NCI-H226 (cell line): ENCODE data around the gene INO80C.
"Not testable (repeated sequence)": the region's sequence is repeated elsewhere in the genome, so short reads cannot be mapped to it uniquely, and the experiment has no call there.

ENCODE experiments used
- DNase-seq: peaks from one replicate; pipeline ENCODE4 v3.0.0-alpha.2; 2015

INO80C gene

DNA sequence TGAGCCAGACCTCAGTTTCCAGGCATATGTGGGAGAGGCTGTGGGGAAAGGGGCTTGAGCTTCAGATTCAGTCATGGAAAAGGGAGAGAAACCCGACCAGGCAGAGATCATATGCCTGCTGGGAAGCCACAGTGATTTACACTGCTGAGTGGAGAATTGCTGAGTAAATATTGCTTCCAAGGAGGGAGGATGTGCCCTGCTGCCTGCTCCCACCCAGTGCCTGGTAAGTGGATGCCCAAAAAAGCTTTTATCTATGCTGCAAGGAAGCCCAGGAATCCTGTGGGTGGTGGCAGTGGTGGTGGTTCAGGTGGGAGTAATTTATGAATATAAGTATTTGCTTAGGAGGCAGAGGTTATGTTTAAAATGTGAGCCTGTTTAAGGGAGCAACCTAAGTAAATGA lies 39.5 kb downstream of the INO80C start:
- DNase-seq = peak; percentile 82

DNA sequence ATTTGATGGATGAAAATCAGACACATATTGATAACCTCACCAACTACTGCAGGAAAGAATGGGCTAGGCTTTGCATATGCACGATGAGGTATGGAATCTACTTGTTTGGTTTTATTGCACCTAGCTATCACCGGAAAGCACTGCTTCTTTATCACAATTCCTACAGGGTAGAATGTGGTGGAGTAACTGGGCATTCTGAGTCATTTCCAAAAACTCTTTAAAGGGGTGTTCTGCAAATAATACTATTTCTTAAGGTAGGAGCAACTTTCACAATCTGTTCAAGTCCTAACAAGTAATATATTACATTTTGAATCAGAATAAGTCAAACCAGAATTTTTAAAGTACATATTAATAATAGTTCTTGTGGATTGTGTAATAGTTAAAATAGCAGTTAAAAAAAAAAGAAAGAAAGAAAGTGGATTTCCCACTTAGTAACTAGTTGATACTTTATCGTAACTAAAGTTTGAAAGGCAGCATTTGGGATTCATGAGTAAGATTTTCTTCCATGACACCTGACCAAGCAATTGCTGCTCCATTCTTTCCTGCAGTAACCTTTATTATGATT lies 40.5 kb downstream of the INO80C start:
- peak; percentile 75 for DNase-seq

DNA sequence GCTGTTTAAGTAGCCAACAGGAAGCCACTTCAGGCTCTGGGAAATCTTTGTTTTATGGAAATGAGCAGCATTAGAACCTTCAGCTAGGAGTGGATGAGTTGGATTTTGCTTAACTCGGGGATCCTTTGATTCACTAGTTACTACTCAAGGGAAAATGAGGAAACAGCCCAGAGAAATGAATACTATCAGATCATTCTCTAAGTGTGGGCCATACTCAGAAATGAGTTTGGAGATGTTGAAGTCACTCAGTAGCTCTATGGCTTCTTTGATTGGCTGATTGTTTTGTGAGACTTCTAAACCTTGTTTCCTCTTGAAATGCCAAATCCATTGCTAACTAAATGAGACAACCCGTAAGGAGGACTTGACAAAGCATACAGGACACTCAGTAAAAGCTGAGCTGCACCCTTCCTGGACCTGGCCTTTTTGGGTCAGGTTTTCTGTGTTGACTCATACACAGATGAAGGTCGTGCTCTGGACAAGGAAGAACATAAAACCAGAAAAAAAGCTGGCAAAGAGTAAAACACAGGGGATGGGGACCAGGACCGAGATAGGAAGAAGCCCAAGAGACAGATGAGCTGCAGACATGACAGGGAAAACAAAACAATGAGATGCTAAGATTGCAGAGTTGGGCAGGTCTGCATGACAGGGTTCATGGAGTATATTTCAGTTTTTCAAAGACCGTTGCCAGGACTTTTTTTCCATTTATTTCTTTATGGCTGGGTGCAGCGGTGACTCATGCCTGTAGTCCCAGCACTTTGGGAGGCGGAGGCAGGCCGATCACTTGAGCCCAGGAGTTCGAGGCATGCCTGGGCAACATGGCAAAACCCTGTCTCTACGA lies 41.6 kb downstream of the INO80C start:
- DNase-seq = peak; percentile 42

DNA sequence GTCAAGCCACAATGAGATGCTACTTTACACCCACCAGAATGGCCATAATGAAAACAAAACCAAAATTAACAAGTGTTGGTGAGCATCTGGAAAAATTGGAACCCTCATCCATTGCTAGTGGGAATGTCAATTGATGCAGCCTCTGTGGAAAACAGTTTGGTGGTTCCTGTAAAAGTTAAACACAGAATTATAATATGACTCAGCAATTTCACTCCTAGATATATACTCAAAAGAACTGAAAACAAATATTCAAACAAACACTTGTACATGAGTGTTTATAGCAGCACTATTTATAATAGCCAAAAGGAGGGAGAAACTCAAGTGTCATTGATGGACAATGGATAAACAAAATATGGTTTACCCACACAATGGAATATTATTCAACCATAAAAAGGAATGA lies 43.0 kb downstream of the INO80C start:
- DNase-seq = no peak

DNA sequence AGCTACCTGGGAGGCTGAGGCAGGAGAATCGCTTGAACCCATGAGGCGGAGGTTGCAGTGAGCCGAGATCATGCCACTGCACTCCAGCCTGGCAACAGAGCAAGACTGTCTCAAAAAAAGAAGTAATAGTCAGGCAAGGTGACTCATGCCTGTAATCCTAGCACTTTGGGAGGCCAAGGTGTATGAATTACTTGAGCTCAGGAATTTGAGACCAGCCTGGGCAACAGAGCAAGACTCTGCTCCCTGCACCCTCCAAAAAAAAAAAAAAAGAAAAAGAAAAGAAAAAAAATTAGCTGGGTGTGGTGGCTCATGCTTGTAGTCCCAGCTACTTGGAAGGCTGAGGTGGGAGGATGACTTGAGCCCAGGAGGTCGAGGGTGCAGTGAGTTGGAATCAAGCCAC lies 44.7 kb downstream of the INO80C start:
- not testable (repeated sequence) for DNase-seq

DNA sequence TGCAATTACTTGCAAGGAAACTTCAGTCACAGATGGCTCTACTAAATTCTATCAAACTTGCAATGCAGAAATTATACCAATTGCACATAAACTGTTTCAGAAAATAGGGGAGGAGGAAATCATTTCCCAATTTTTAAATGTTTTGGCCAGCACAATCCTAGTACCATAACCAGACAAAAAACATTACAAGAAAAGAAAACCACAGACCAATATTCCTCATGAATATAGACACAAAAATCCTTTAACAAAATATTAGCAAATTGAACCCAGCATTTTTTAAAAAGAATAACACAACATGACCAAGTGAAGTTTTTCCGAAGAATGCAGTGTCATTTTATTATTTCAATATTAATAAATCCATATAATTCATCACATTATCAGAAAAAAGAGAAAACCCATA lies 45.8 kb downstream of the INO80C start:
- no peak for DNase-seq

DNA sequence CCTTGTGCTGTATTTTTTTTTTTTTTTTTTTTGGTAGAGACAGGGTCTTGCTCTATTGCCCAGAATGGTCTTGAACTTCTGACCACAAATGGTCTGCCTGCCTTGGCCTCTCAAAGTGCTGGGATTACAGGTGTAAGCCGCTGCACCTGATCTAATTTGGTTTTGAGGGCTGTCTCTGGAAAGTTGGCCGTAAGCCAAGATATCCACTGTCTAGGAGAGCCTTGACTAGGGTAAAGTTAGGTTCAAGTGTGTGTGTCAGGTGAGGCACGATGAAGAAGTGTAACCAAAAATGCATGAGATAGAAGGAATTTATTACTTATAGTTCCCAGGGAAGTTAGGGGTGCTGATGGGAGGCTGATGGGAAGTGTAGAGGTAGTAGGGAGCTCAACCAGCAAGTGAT lies 46.7 kb downstream of the INO80C start:
- no peak for DNase-seq

DNA sequence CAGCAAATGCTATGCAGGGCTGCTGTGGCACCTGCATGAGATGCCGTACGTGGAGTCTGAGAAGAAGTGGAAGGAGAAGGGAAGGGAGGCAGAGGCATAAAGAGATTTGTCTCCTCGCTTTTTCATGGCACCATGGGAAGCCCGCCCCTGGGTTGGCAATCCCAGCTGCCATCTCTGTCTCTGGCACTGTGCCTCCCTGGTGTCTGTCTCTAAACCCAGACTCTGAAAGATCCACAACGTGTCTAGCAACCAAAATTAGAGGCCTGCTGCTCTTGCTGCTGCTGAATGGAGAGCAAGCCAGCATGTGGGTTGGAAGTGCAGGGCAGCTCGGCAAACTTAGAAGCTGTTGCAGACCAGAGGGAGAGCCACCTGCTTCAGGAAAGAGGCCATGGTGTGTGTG lies 53.1 kb downstream of the INO80C start:
- DNase-seq = no peak

DNA sequence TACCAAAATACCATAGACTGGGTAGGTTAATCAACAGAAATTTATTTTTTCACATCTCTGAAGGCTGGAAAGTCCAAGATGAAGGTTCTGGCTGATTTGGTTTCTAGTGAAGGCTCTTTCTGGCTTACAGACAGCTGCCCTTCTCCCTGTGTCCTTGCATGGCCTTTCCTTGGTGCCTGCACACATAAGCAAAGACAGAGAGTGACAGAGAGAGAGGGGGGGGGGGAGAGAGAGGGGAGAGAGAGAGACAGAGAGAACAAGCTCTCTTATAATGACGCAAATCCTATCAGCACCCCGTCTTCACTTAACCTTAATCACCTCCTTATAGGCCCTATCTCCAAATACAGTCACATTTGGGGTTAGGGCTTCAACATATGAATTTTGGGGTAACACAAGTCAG lies 53.9 kb downstream of the INO80C start:
- DNase-seq = no peak

DNA sequence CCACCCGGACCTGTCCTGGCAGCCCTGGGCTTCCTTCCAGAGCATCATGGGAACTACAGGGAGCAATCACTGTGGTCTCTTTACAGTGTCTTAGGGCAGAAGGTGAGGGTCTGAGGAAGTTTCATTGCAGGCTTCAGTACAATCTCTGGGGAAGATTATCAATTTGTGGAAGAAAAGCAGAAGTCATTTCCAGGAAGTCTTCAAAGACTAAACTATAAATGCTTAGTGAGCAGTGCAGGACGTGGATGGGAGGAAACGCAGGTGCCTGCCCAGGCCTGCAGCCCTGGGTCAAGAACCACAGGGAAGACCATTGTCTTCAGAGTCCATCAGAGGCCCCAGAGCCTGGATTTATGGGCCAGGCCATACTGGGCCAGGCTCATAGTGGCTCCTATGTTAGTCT lies 54.3 kb downstream of the INO80C start:
- no peak for DNase-seq

DNA sequence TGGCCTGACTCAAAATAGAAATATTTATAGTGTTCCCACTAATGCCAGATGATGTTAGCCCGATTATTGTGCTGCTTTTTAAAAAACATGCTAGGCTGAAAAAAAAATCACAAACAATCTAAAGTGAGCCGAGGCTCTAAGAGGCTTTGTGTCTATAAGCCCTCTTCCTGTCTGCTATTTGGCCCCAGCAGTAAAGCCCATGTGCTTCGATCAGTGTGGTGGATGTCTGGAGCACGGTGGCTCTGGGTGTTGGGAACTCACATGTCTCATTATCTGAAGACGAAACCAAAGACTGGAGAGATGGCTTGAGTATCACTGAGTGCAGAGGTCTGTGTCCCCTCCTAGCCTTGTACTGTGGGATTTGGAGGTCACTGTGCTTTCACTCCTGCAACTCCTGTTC lies 55.1 kb downstream of the INO80C start:
- DNase-seq = no peak

DNA sequence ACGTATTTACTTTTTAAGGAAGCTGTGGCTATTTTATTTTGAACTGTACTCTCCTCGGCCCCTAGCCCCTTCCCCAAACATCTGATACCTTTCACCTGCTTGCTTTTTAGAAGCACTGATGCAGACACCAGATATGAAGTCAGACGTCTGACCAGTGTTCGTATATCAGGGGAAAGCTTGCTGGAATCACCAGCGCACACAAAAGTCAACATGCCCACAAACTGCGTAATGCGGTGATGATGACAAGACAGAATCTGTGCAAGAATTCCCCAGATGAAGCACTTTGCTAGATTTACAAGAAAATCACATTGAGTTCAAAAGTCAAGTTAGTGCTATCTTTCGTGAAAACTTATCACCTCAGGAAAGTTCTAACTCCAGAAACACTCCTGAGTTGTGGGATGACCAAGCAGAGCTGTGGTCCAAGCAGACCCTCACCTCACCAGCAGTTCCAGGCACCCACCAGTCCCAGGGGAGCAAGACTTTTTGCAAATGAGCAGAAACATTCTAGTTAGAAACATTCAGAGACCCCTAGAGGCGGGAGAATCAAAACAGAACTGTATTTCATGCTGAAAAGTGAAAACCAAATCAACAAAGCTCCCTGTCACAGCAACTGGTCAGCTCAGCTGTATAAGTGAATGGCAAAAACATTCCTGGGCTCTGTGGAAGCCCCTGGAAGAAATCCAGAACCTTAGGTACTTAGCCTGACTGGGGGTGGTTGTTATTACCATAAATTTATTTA lies 55.7 kb downstream of the INO80C start:
- no peak for DNase-seq

DNA sequence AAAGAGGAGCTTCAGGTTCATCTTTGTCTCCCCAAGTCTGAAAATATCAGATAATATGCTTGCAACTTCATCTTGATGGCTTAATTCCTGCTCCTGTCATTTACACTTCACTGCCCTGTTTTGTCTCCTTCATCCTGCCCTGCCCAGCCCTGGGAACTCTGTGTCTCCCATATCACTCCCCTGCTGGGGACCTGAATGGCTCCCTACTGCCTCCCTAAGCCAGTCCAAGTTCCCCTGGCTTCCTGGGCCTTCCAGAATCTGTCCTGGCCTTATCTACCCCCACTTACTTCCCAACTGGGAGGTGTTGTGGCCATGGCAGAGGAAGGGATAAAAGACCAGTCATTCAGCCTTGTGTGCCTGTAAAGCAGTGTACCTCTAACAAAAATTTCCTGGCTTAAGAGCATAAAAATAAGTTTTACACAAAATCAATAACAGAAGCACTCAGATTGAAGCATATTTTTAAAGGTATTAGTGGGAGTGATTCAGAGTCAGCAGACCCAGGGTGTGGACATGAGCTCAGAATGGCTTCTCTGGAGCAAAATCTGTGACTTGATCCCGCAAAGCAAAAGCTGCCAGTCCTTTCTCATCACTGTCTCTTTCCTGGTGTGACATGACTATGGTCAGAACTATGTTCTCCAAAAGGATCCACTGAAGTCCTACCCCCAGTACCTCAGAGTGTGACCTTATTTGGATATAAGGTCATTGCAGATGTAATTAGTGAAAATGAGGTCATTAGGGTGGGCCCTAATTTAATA lies 59.1 kb downstream of the INO80C start:
- no peak for DNase-seq

DNA sequence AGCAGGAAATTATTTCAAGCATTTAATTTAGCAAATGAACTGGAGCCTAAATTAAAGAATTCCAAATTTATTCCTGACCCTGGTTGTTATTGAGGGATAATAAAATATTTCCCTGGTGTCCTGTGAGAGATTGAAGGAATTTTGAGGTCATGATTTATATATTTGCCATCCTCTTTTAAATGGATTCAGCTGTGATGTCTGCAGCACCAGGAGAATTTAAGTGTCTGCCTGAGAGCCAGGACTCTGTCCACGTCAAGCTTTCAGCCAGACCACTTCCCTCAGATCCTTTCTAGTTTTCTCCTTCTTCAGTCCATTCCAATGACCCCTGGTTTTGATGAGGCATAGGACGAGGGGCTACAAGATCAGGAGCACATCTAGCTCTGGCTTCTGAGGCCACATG lies 59.9 kb downstream of the INO80C start:
- DNase-seq = no peak

DNA sequence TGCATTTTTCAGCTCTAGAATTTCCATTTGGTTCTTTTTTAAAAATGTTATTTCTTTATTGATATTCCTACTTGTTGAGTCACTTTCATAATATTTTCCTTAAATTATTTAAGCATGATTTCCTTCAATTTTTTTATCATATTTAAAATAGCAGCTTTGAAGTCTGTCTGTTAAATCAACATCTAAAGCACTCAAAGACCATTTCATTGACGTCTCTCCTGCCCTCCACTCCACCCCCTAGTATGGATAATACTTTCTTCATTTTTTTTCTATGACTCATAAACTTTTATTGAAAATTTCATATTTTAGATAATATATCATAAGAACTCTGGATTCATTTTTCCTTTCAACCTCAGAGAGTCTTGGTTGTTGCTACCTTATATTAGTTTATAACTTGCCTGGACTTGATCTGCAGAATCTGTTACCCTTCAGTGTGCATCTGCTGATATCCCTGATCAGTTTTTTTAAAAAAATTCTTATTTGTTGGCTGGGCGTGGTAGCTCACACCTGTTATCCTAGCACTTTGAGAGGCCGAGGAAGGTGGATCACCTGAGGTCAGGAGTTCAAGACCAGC lies 61.6 kb downstream of the INO80C start:
- DNase-seq = no peak

DNA sequence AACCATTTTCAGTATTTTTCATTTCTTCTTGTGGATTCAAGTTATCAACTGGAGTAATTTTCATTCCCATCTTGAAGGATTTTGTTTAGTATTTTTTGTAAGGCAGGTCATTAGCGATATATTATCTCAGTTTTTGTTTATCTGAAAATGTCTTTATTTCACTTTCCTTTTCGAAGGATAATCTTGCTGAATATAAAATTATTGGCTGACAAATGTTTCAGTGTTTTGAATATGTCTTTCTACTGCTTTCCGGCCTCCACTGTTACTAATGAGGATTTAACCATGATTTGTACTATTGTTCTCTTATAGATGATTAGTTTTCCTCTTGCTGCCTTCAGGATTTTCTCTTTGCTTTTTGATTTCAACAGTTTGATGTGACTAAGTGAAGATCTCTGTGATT lies 62.4 kb downstream of the INO80C start:
- DNase-seq = no peak

DNA sequence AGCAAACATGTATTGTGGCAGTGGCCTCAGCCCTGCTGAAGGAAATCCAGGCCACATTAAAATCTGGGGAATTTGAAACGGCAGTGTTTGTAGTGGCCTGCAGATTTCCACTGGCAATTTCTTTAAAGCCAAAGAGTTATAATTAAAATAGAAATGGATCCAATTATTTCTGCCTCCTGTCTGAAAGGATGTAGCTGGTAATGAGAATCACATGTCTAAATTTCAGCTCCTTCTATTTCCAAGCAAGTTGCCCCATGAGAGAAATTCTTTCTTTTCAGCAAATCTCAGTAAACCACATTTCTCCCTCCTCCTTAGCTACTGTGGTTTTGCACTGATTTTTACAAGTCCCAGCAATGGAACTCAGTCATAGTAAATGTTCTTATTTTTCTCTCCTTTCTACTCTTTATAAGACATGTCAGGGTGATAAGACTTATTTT lies 65.2 kb downstream of the INO80C start:
- no peak for DNase-seq

DNA sequence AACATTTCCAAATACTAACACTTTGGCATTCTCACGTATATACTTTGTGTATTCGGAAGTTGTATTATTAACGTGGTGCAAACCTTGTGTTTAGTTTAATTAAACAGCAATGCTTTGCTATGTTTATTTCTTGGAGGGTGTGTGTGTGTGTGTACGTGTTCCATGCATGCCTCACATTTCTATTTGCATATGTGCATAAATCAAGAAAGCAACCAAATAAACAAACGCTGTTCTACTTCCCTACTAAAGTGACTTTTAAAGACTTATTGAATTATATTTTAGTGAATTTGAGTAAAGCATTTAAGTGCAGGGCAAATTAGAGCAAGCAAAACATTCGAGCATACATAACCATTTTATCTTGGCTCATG lies 66.4 kb downstream of the INO80C start:
- DNase-seq = no peak

DNA sequence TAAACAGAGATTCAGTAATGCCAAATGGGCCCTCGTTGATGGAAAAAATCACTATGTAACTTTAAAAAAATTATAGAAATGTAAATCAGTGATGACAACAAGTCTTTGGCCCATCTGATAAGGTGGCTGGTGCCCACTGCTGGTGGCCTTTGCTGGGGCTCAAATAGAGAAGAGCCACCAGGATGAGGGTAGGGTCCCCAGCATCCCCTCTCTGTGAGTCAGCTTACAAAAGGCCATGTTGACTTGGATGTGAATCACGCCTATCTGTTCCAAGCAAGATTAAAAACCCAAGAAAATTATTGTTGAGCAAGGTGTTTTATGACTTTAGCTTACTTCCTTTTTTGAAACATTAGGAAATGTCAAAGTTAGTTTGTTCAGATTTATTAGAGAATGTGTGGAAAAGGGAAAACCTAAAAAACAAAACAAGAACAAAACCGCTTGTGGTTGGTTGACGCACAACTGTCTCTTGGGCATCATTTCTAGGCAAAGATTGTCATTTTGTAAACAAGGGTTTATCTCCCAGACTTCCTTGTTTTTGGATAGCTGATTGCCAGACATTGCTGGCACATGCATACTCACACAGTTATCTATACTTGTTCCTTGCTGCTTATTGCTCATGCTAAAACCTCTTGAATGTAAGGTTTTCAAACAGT lies 66.9 kb downstream of the INO80C start:
- DNase-seq = no peak

DNA sequence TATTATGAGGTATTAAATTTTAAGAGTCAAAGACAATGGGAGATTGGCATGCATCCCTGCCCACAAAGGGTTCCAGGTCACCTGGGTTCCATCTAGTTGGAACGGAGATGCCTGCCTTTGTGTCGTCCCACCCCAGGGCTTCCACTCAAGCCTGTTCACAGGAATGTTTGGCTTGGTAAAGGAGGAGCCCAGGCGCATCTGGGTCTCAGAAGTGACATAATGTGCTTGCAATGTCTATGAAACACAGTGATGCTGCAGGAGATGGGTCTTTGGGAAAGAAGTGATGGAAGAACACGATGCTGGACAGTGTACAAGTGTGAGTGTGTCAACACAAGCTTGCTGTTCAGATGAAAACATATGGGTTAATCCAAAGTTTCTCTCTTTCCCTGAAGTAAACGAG lies 71.0 kb downstream of the INO80C start:
- no peak for DNase-seq

DNA sequence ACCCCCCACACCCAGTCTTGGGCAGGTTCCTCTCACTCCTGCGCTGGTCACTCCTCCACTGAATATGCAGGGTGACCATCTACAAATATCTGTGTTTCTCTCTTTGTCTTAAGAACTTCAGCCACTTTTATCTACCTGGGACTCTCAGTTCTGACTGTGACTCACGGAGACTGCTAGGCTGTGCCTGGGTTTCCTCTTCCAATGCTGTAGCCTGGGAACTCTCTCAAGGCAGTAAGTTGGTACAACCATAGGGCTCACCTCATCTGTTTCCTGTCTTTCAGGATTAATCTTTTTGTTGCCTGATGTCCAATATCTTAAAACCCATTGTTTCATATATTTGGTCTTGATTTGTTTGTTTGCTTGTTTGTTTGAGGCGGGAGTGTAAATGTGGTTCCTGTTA lies 73.4 kb downstream of the INO80C start:
- no peak for DNase-seq

DNA sequence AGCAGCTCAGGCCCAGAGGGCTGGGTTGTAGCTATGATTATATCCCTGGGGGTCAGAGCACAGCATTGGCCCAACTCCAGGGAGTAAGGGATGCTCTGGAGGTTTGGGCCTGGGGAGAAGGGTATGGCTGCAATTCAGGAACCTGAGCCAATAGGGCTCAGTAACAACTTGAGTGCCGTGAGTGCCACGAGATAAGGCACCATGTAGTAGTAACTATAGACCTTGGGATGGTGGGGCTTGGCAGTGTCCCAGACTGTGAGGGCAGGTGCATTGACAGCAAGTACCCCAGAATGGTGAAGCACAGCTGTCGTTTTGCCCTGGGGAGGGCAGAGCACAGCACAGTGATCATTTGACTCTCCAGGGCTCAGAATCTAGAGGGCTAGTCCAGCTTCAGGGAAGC lies 75.5 kb downstream of the INO80C start:
- DNase-seq = no peak

DNA sequence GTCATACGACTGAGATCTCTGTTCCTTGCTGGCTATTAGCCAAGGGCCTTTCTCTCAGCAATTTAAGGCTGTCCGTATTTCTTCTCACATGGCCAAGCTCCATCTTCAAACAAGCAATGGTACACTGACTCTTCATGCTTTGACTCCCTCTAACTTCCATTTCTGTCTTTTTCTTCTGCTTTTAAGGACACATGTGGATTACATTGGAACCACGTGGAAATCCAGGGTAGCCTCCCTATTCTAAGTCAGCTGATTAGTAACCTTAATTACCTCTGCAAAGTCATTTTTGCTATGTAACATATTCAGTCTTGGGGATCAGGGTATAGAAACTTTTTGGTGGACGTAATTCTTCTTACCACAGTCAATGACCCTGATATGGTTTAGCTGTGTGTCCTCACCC lies 79.2 kb downstream of the INO80C start:
- no peak for DNase-seq
